Suprapubic skin (tissue), 4 donors: Measurements from ENCODE around the gene IDI1. TPM values are rescaled to one million over a fixed set of nuclear protein-coding genes. Genes with fewer than 3 reads are reported as not detected.
A peak's percentile ranks its signal among the peaks of the same experiment; 100 is the strongest.
"Not testable (repeated sequence)": the region's sequence is repeated elsewhere in the genome, so short reads cannot be mapped to it uniquely, and the experiment has no call there.

Experiments used
- DNase-seq, 2 donors: peaks; one replicate each; pipeline ENCODE4 v3.0.0-alpha.2; 2019; ENCODE audit warnings: low spot score in 2 of 2
- H3K27ac ChIP-seq: fragments of 200-600 bp; sonication (generic); one replicate; pipeline ENCODE4 v1.5.1; 2019
- H3K27me3 ChIP-seq: fragments of 200-600 bp; sonication (generic); one replicate; pipeline ENCODE4 v1.5.1; 2019
- H3K36me3 ChIP-seq: fragments of 200-600 bp; sonication (generic); one replicate; pipeline ENCODE4 v1.5.1; 2019
- H3K4me1 ChIP-seq: fragments of 200-600 bp; sonication (generic); one replicate; pipeline ENCODE4 v1.5.1; 2019
- H3K4me3 ChIP-seq: fragments of 200-600 bp; sonication (generic); one replicate; pipeline ENCODE4 v1.5.1; 2019; ENCODE audit warnings: mild to moderate bottlenecking
- H3K9me3 ChIP-seq: fragments of 200-600 bp; sonication (generic); one replicate; pipeline ENCODE4 v1.5.1; 2019
- EP300 ChIP-seq: sonication (generic); formaldehyde crosslinking; IDR thresholded peaks from one replicate; pipeline ENCODE4 v1.6.1; 2017; ENCODE audit warnings: antibody characterized with exemption
- POLR2A ChIP-seq, 2 donors: fragments of 450-650 bp; IDR thresholded peaks; one replicate each; pipeline ENCODE4 v1.6.1; 2017; ENCODE audit warnings: antibody characterized with exemption in 2 of 2, mild to moderate bottlenecking in 2 of 2, moderate library complexity in 2 of 2
- POLR2AphosphoS5 ChIP-seq, 3 donors: sonication (generic); formaldehyde crosslinking; IDR thresholded peaks; one replicate each; pipeline ENCODE4 v1.6.1; 2017; ENCODE audit warnings: antibody characterized with exemption in 3 of 3
- WGBS: methylation state at CpG from one replicate; pipeline ENCODE4 v1.1.5; 2018; 5-methylcytosine and 5-hydroxymethylcytosine counted together
- total RNA-seq, 4 donors: library from RNA; depleted of rRNA; stranded (reverse); fragments of >200 nt; gene quantifications; one replicate each; pipeline ENCODE4 v1.1.0, GENCODE V29; 2016
- TF ChIP-seq, protein P1 (sequence below), 2 donors: fragments of 200-600 bp in 1 of 2; fragments of 450-650 bp in 1 of 2; sonication (generic) in 1 of 2; IDR thresholded peaks; one replicate each; pipeline ENCODE4 v1.5.1; 2016 to 2019; ENCODE audit warnings: antibody characterized with exemption in 2 of 2, mild to moderate bottlenecking in 1 of 2, moderate library complexity in 1 of 2

The IDI1 gene
- total RNA-seq, 4 donors from 2014 or later, result 32.0 to 62.1 (median 36.1) TPM

DNA sequence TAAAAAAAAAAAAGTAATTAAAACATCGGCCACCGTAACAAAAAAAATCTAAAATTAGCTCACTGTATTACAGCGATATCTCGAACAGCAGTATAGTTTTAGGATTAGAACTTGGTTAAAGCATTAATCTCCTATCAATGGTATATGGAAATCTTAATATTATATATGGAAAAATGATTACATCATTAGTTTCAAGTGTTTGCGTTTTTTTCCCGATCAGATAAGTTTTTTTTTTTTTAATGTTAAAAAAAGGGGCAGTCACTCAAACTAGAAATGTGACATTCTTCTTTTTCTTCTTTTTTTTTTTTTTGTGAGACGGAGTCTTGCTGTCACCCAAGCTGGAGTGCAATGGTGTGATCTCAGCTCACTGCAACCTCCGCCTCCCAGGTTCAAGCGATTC is 7.4 kb downstream of the IDI1 start:
- peaks cover 24% of the 10 kb centered on the region for H3K4me1 ChIP-seq
- no peak overlapping the region for H3K4me3 ChIP-seq
- peaks cover 43% of the 10 kb centered on the region for H3K36me3 ChIP-seq
- H3K27ac ChIP-seq, result no peak overlapping the region
- WGBS, result 95% methylated on average over 9 of the region's 9 CpGs
- DNase-seq, result no peak
- TF ChIP-seq POLR2A (IDR thresholded peaks at IDR 0.05) (no peak), EP300 (no peak), POLR2AphosphoS5 (IDR thresholded peaks at IDR 0.05) (no peak)
- TF ChIP-seq, protein P1, sequence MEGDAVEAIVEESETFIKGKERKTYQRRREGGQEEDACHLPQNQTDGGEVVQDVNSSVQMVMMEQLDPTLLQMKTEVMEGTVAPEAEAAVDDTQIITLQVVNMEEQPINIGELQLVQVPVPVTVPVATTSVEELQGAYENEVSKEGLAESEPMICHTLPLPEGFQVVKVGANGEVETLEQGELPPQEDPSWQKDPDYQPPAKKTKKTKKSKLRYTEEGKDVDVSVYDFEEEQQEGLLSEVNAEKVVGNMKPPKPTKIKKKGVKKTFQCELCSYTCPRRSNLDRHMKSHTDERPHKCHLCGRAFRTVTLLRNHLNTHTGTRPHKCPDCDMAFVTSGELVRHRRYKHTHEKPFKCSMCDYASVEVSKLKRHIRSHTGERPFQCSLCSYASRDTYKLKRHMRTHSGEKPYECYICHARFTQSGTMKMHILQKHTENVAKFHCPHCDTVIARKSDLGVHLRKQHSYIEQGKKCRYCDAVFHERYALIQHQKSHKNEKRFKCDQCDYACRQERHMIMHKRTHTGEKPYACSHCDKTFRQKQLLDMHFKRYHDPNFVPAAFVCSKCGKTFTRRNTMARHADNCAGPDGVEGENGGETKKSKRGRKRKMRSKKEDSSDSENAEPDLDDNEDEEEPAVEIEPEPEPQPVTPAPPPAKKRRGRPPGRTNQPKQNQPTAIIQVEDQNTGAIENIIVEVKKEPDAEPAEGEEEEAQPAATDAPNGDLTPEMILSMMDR (IDR thresholded peaks at IDR 0.05), result no peak
- H3K9me3 ChIP-seq, result no peaks in the 10 kb centered on the region
- H3K27me3 ChIP-seq, result no peaks in the 10 kb centered on the region

DNA sequence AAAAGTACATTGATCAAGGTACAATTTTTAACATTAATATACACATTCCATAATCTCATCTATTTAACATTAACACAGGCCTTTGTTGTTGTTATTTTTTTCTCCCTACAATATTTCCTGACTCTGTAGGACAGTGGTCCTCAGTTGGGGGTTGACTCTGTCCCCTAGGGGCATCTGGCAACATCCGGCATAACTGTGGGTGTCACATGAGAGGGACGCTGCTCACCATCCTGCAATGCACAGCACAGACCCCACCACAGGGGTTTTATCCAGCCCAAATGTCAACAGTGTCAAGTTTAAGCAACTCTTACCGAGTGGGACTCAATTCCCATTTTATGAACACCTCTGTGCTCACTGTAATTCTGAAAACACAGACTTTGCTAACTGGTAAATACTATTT is 8.8 kb downstream of the IDI1 start:
- TF ChIP-seq EP300 (no peak), POLR2A (IDR thresholded peaks at IDR 0.05) (no peak), POLR2AphosphoS5 (IDR thresholded peaks at IDR 0.05) (no peak)
- TF ChIP-seq, protein P1 (IDR thresholded peaks at IDR 0.05), result no peak
- 80% methylated on average over 3 of the region's 3 CpGs for WGBS
- H3K36me3 ChIP-seq, result peaks cover 43% of the 10 kb centered on the region
- H3K4me3 ChIP-seq, result no peak overlapping the region
- H3K27ac ChIP-seq, result no peak overlapping the region
- DNase-seq, result no peak
- no peaks in the 10 kb centered on the region for H3K9me3 ChIP-seq
- H3K27me3 ChIP-seq, result no peaks in the 10 kb centered on the region
- H3K4me1 ChIP-seq, result peaks cover 24% of the 10 kb centered on the region

DNA sequence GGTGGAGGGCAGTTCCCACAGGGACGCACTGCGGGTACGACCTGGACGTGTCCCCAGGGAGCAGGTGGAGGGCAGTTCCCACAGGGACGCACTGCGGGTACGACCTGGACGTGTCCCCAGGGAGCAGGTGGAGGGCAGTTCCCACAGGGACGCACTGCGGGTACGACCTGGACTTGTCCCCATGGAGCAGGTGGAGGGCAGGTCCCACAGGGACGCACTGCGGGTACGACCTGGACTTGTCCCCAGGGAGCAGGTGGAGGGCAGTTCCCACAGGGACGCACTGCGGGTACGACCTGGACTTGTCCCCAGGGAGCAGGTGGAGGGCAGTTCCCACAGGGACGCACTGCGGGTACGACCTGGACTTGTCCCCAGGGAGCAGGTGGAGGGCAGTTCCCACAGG is 10.2 kb downstream of the IDI1 start:
- WGBS, result 96% methylated on average over 8 of the region's 20 CpGs
- H3K4me3 ChIP-seq, H3K27me3 ChIP-seq, DNase-seq, H3K27ac ChIP-seq, H3K9me3 ChIP-seq: not testable (repeated sequence)
- H3K4me1 ChIP-seq, result peaks cover 14% of the 10 kb centered on the region
- H3K36me3 ChIP-seq, result peaks cover 43% of the 10 kb centered on the region

DNA sequence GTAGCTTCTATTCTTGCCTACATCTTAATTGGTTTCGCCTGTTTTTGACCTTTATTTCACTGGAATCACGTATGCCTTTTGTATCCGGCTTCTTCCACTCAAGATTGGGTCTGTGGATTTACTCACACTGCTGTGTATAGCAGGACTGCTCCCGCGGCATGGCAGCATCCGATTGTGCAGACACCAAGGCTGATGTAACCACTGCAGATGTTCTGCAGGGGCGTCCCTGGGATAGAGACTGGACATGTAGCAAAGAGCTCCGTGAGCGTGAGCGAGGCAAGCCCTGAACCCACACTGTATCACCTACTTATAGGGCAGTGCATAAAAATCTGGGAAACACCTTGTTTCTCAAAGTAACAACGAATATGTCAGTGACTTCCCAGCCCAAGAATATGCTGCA is 11.8 kb downstream of the IDI1 start:
- H3K36me3 ChIP-seq, result peaks cover 36% of the 10 kb centered on the region
- no peak for TF ChIP-seq POLR2AphosphoS5 (IDR thresholded peaks at IDR 0.05)
- TF ChIP-seq, protein P1 (IDR thresholded peaks at IDR 0.05), result no peak
- TF ChIP-seq POLR2A (IDR thresholded peaks at IDR 0.05), result no peak
- no peak for TF ChIP-seq EP300

DNA sequence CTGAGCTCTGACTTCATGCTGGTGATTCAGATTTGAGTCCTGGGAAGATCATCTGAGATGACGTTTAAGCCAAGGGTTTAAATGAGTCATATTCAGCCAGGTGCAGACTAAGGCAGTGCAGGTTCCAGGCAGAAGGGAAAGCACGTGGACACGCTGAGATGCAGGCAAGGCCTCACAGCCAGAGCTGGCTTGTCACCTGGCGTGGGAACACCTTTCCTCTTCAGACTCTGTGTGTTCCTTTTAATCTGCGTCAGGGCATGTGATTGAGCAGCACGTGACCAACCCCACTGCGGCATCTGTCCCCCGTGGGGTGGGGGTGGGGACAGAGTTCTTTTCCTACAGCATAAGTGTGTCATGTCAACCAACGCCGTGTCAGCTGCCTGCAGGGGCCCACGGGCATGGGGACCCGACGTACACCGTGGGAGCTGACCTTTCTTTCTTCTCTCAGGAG is 12.6 kb downstream of the IDI1 start:
- Histone ChIP-seq H3K27me3 (no peaks in the 10 kb centered on the region), H3K9me3 (no peaks in the 10 kb centered on the region), H3K4me3 (no peak overlapping the region), H3K36me3 (peaks cover 28% of the 10 kb centered on the region), H3K27ac (peak overlapping the region; percentile 65), H3K4me1 (peaks cover 14% of the 10 kb centered on the region)
- WGBS, result 64% methylated on average over 13 of the region's 14 CpGs
- TF ChIP-seq POLR2A (IDR thresholded peaks at IDR 0.05) (no peak), POLR2AphosphoS5 (IDR thresholded peaks at IDR 0.05) (peak in 1 of 3 donors; percentile 9)
- TF ChIP-seq, protein P1 (IDR thresholded peaks at IDR 0.05), result no peak
- no peak for DNase-seq

More for the DNA sequence above, 11.8 kb downstream of the IDI1 start:
- H3K9me3 ChIP-seq, result no peaks in the 10 kb centered on the region
- H3K27ac ChIP-seq, result no peak overlapping the region
- no peak overlapping the region for H3K4me3 ChIP-seq
- no peak for DNase-seq
- H3K27me3 ChIP-seq, result no peaks in the 10 kb centered on the region
- 84% methylated on average over 11 of the region's 11 CpGs for WGBS
- peaks cover 14% of the 10 kb centered on the region for H3K4me1 ChIP-seq

DNA sequence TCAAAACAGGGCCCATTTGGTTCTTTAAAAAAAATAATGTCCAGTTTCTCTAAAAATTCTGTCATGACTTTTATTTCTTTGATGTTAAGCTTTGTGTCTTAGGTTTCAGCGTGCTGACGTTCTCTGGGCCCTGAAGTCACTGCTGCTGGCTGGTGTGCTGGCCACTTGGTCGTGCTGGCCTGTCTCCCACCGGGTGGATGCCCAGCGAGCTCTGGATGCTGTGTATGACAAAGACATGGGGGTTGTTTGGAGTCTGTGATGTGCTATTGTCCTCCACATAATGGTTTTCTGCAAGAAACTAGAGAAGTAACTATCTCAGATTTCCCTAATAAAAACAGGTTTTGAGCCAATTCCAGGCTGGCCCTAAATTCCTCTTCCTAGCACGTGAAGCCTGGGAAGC is 13.7 kb downstream of the IDI1 start:
- 69% methylated on average over 6 of the region's 6 CpGs for WGBS
- Histone ChIP-seq H3K27me3 (no peaks in the 10 kb centered on the region), H3K36me3 (peaks cover 17% of the 10 kb centered on the region), H3K27ac (peak overlapping the region; percentile 65), H3K4me3 (no peak overlapping the region), H3K4me1 (peaks cover 14% of the 10 kb centered on the region), H3K9me3 (no peaks in the 10 kb centered on the region)
- no peak for DNase-seq
- TF ChIP-seq POLR2AphosphoS5 (IDR thresholded peaks at IDR 0.05), result no peak
- no peak for TF ChIP-seq POLR2A (IDR thresholded peaks at IDR 0.05)
- no peak for TF ChIP-seq EP300
- TF ChIP-seq, protein P1 (IDR thresholded peaks at IDR 0.05), result no peak
